ENCODE results near the gene DHX15.

DHX15 gene

DNA sequence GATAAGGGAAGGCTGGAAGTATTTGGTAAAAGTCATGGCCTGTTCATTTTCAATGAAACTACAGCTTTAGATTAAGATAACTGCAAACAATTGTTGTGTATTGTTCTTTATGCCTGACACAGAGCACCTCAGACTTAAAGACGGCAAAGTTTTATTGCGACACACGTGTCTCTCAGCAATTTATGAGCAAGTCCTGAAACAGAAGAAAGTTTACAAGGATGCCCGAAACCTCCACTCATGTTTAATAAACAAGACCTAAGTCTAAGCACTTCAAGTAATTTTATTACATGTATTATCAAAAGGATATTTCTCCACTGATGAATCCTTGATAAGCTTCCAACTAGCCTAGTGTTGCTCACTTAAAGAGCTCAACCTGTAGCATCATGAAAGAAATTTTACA, 51.0 kb downstream of the DHX15 start:
- no peak for DNase-seq
- no peak overlapping the region for H3K4me2 ChIP-seq (ENCODE audit: low read length)
- H3K23ac ChIP-seq (ENCODE audit: low read length): no peak overlapping the region
- H3K27ac ChIP-seq (ENCODE audit: low read depth, low read length): no peak overlapping the region
- H3K18ac ChIP-seq (ENCODE audit: low read length): no peak overlapping the region
- H3K56ac ChIP-seq (ENCODE audit: low read length): no peak overlapping the region
- no peak overlapping the region for H4K5ac ChIP-seq (ENCODE audit: low read length)
- H2BK120ac ChIP-seq (ENCODE audit: low read depth, low read length): no peak overlapping the region
- WGBS (ENCODE audit: extremely low coverage, insufficient coverage, low lambda C conversion rate): no CpG with 5 or more reads among the region's 4 CpGs
- no peak overlapping the region for H2AK5ac ChIP-seq (ENCODE audit: low read length)
- H3K36me3 ChIP-seq (ENCODE audit: control insufficient read depth, insufficient read depth, low read length): peaks cover 3% of the 10 kb centered on the region
- peaks cover 9% of the 10 kb centered on the region for H3K79me2 ChIP-seq (ENCODE audit: control insufficient read depth, insufficient read depth, low read length)
- H3K4me1 ChIP-seq (ENCODE audit: control insufficient read depth, low read depth, low read length): no peaks in the 10 kb centered on the region
- no peak overlapping the region for H4K8ac ChIP-seq (ENCODE audit: low read depth, low read length)
- no peak overlapping the region for H3K9ac ChIP-seq (ENCODE audit: low read length)
- no peak overlapping the region for H2BK5ac ChIP-seq (ENCODE audit: low read length)
- no peak overlapping the region for H2BK15ac ChIP-seq (replicated peaks; ENCODE audit: low read depth)
- no peak overlapping the region for H3K4me3 ChIP-seq (ENCODE audit: low read length)
- H3K4ac ChIP-seq (ENCODE audit: low read depth, low read length): no peak overlapping the region
- H3K27me3 ChIP-seq (ENCODE audit: insufficient read depth, low read length, poor library complexity): no peaks in the 10 kb centered on the region
- peaks cover 8% of the 10 kb centered on the region for H3K79me1 ChIP-seq (ENCODE audit: low read length)

DNA sequence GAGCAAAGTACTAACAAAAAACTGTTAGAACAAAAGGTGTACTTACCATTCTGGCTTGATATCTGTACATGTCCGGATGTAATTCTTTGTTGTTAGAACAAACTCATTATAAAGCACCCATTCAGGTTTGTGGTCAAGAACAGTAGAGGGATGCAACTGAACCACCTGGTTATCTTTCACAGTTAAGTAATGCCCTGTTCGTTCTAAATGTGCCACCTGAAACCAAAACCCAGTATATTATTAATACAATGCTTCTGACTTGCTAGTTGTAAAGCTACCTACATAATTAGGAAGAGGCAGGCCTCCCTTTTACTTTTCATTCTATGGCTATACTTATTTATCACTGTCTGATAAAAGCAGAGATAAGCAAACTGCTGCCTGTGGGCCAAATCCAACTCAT, 54.8 kb downstream of the DHX15 start:
- no peak overlapping the region for H2AK5ac ChIP-seq (ENCODE audit: low read length)
- no peak for DNase-seq
- peaks cover 4% of the 10 kb centered on the region for H3K79me1 ChIP-seq (ENCODE audit: low read length)
- H3K56ac ChIP-seq (ENCODE audit: low read length): no peak overlapping the region
- H3K9ac ChIP-seq (ENCODE audit: low read length): no peak overlapping the region
- H3K4ac ChIP-seq (ENCODE audit: low read depth, low read length): no peak overlapping the region
- H3K4me1 ChIP-seq (ENCODE audit: control insufficient read depth, low read depth, low read length): no peaks in the 10 kb centered on the region
- no peak overlapping the region for H3K23ac ChIP-seq (ENCODE audit: low read length)
- H4K5ac ChIP-seq (ENCODE audit: low read length): no peak overlapping the region
- H3K27ac ChIP-seq (ENCODE audit: low read depth, low read length): no peak overlapping the region
- peaks cover 1% of the 10 kb centered on the region for H3K79me2 ChIP-seq (ENCODE audit: control insufficient read depth, insufficient read depth, low read length)
- H3K27me3 ChIP-seq (ENCODE audit: insufficient read depth, low read length, poor library complexity): no peaks in the 10 kb centered on the region
- H4K8ac ChIP-seq (ENCODE audit: low read depth, low read length): no peak overlapping the region
- H3K18ac ChIP-seq (ENCODE audit: low read length): no peak overlapping the region
- H3K36me3 ChIP-seq (ENCODE audit: control insufficient read depth, insufficient read depth, low read length): peaks cover 1% of the 10 kb centered on the region
- no peak overlapping the region for H3K4me3 ChIP-seq (ENCODE audit: low read length)
- no peak overlapping the region for H2BK120ac ChIP-seq (ENCODE audit: low read depth, low read length)
- no peak overlapping the region for H3K4me2 ChIP-seq (ENCODE audit: low read length)
- H2BK5ac ChIP-seq (ENCODE audit: low read length): no peak overlapping the region
- no peak overlapping the region for H2BK15ac ChIP-seq (replicated peaks; ENCODE audit: low read depth)
- WGBS (ENCODE audit: extremely low coverage, insufficient coverage, low lambda C conversion rate): no CpG with 5 or more reads among the region's 2 CpGs

DNA sequence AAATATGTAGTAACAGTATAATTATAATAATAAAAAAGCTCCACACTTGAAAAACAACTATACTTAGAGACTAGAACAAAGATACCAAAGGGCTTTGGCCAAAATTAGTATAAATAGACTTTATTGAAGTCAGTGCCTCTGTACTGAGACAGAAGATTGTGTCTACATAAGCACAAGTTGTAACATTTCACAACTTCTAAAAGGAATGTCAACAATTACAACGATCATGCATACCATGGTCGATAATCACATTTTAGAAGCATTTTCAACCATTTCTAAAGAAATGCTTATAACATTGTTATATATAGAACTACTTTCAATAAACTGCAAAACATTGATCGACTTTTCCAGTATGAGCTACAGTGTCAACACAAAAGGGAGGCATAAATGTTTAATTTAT, 57.0 kb downstream of the DHX15 start:
- no peak overlapping the region for H2BK5ac ChIP-seq (ENCODE audit: low read length)
- no peak overlapping the region for H3K23ac ChIP-seq (ENCODE audit: low read length)
- no peak overlapping the region for H3K4me3 ChIP-seq (ENCODE audit: low read length)
- H2BK120ac ChIP-seq (ENCODE audit: low read depth, low read length): no peak overlapping the region
- peaks cover 6% of the 10 kb centered on the region for H3K79me1 ChIP-seq (ENCODE audit: low read length)
- no peak overlapping the region for H2AK5ac ChIP-seq (ENCODE audit: low read length)
- no peak overlapping the region for H3K4me2 ChIP-seq (ENCODE audit: low read length)
- H3K79me2 ChIP-seq (ENCODE audit: control insufficient read depth, insufficient read depth, low read length): peaks cover 7% of the 10 kb centered on the region
- no peak overlapping the region for H3K4ac ChIP-seq (ENCODE audit: low read depth, low read length)
- H3K56ac ChIP-seq (ENCODE audit: low read length): no peak overlapping the region
- H3K18ac ChIP-seq (ENCODE audit: low read length): no peak overlapping the region
- H3K27me3 ChIP-seq (ENCODE audit: insufficient read depth, low read length, poor library complexity): no peaks in the 10 kb centered on the region
- no peak overlapping the region for H2BK15ac ChIP-seq (replicated peaks; ENCODE audit: low read depth)
- H3K36me3 ChIP-seq (ENCODE audit: control insufficient read depth, insufficient read depth, low read length): no peaks in the 10 kb centered on the region
- no peak for DNase-seq
- no peaks in the 10 kb centered on the region for H3K4me1 ChIP-seq (ENCODE audit: control insufficient read depth, low read depth, low read length)
- H3K9ac ChIP-seq (ENCODE audit: low read length): no peak overlapping the region
- no peak overlapping the region for H4K8ac ChIP-seq (ENCODE audit: low read depth, low read length)
- no CpG with 5 or more reads among the region's 3 CpGs for WGBS (ENCODE audit: extremely low coverage, insufficient coverage, low lambda C conversion rate)
- H3K27ac ChIP-seq (ENCODE audit: low read depth, low read length): no peak overlapping the region
- no peak overlapping the region for H4K5ac ChIP-seq (ENCODE audit: low read length)

DNA sequence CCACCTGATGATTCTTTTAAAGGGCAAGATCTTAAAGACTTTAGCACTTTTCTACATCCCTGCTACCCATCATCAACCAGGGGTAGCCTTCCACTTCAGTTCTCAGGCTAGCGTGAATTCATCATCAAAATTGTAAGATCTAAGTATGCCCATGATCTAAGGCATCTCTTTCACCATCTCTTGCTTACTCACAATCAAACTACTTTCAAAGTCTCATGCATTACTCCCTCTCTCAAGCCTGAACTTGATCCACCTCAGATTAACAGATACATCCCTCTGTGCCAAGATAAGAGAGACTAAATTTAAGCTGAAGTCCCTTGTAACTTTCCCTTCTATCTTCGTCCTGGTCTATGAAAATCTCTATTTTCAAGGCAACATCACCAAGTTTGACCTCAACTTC, 62.8 kb downstream of the DHX15 start:
- DNase-seq: no peak
- Histone ChIP-seq H4K8ac (ENCODE audit: low read depth, low read length) (no peak overlapping the region), H3K27ac (ENCODE audit: low read depth, low read length) (no peak overlapping the region), H3K36me3 (ENCODE audit: control insufficient read depth, insufficient read depth, low read length) (no peaks in the 10 kb centered on the region), H3K56ac (ENCODE audit: low read length) (no peak overlapping the region), H2BK15ac (replicated peaks; ENCODE audit: low read depth) (no peak overlapping the region), H3K4me2 (ENCODE audit: low read length) (no peak overlapping the region), H3K27me3 (ENCODE audit: insufficient read depth, low read length, poor library complexity) (no peaks in the 10 kb centered on the region), H4K5ac (ENCODE audit: low read length) (no peak overlapping the region), H3K79me2 (ENCODE audit: control insufficient read depth, insufficient read depth, low read length) (peaks cover 14% of the 10 kb centered on the region), H3K79me1 (ENCODE audit: low read length) (peaks cover 11% of the 10 kb centered on the region), H3K4me1 (ENCODE audit: control insufficient read depth, low read depth, low read length) (peaks cover 4% of the 10 kb centered on the region), H3K9ac (ENCODE audit: low read length) (no peak overlapping the region), H3K18ac (ENCODE audit: low read length) (no peak overlapping the region), H2BK120ac (ENCODE audit: low read depth, low read length) (no peak overlapping the region), H3K23ac (ENCODE audit: low read length) (no peak overlapping the region), H2AK5ac (ENCODE audit: low read length) (no peak overlapping the region), H3K4ac (ENCODE audit: low read depth, low read length) (no peak overlapping the region), H3K4me3 (ENCODE audit: low read length) (no peak overlapping the region), H2BK5ac (ENCODE audit: low read length) (no peak overlapping the region)
- no CpG with 5 or more reads among the region's 2 CpGs for WGBS (ENCODE audit: extremely low coverage, insufficient coverage, low lambda C conversion rate)

DNA sequence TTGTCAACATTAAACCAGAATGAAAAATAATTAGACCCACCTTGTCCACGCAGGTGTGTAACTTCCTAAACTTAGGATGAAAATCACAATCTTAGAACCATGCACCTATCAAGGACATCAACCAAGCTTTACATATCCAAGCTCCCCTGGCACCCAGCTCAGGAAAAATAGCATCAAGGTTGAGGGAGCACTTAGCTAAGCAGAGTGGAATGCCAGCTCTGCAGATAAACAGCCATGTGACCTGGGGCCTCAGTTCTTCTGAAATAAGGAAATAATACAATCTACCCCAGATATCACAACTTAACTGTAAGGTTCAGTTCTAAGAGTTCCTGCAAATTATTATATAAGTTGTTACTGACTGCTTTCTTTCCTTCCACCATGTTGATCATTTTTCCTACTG, 64.7 kb downstream of the DHX15 start:
- H3K79me1 ChIP-seq (ENCODE audit: low read length): peaks cover 13% of the 10 kb centered on the region
- H3K4me3 ChIP-seq (ENCODE audit: low read length): no peak overlapping the region
- WGBS (ENCODE audit: extremely low coverage, insufficient coverage, low lambda C conversion rate): no CpG with 5 or more reads among the region's 1 CpG

DNA sequence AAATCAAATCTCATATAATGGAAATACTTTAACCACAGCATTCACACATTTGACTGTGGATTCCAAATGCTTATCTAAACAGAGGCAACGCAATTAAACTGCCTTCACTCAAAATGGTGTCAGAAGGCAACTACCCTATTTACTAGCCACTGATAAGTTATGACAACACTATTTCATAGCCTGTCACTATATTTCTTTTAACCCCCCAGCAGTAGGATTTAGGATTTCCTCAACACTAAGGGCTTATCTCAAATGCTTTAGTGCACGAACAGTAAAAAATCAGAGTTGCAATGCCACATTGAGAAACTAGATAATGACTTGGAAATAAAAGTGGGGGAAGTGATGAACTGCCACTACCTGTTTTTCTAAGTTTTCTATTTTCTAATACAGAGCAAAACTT, 66.7 kb downstream of the DHX15 start:
- Histone ChIP-seq H3K9ac (ENCODE audit: low read length) (no peak overlapping the region), H3K27ac (ENCODE audit: low read depth, low read length) (no peak overlapping the region), H3K18ac (ENCODE audit: low read length) (no peak overlapping the region), H3K79me2 (ENCODE audit: control insufficient read depth, insufficient read depth, low read length) (peaks cover 9% of the 10 kb centered on the region), H2BK15ac (replicated peaks; ENCODE audit: low read depth) (no peak overlapping the region), H3K56ac (ENCODE audit: low read length) (no peak overlapping the region), H3K4me1 (ENCODE audit: control insufficient read depth, low read depth, low read length) (peaks cover 8% of the 10 kb centered on the region), H3K79me1 (ENCODE audit: low read length) (peaks cover 12% of the 10 kb centered on the region), H3K4ac (ENCODE audit: low read depth, low read length) (no peak overlapping the region), H3K23ac (ENCODE audit: low read length) (no peak overlapping the region), H3K36me3 (ENCODE audit: control insufficient read depth, insufficient read depth, low read length) (peaks cover 2% of the 10 kb centered on the region), H2AK5ac (ENCODE audit: low read length) (no peak overlapping the region), H3K27me3 (ENCODE audit: insufficient read depth, low read length, poor library complexity) (no peaks in the 10 kb centered on the region), H3K4me3 (ENCODE audit: low read length) (no peak overlapping the region), H2BK120ac (ENCODE audit: low read depth, low read length) (no peak overlapping the region), H4K5ac (ENCODE audit: low read length) (no peak overlapping the region), H3K4me2 (ENCODE audit: low read length) (no peak overlapping the region), H2BK5ac (ENCODE audit: low read length) (no peak overlapping the region), H4K8ac (ENCODE audit: low read depth, low read length) (no peak overlapping the region)
- WGBS (ENCODE audit: extremely low coverage, insufficient coverage, low lambda C conversion rate): no CpG with 5 or more reads among the region's 2 CpGs
- peak; percentile 45 for DNase-seq

More for the DNA sequence above, 64.7 kb downstream of the DHX15 start:
- DNase-seq: peak; percentile 79
- Histone ChIP-seq H3K79me2 (ENCODE audit: control insufficient read depth, insufficient read depth, low read length) (peaks cover 13% of the 10 kb centered on the region), H2BK5ac (ENCODE audit: low read length) (no peak overlapping the region), H3K23ac (ENCODE audit: low read length) (no peak overlapping the region), H3K27ac (ENCODE audit: low read depth, low read length) (no peak overlapping the region), H3K27me3 (ENCODE audit: insufficient read depth, low read length, poor library complexity) (no peaks in the 10 kb centered on the region), H4K8ac (ENCODE audit: low read depth, low read length) (no peak overlapping the region), H2BK15ac (replicated peaks; ENCODE audit: low read depth) (no peak overlapping the region), H3K9ac (ENCODE audit: low read length) (no peak overlapping the region), H3K4me2 (ENCODE audit: low read length) (no peak overlapping the region), H3K4ac (ENCODE audit: low read depth, low read length) (no peak overlapping the region), H3K56ac (ENCODE audit: low read length) (no peak overlapping the region), H2BK120ac (ENCODE audit: low read depth, low read length) (no peak overlapping the region), H3K4me1 (ENCODE audit: control insufficient read depth, low read depth, low read length) (peaks cover 8% of the 10 kb centered on the region), H4K5ac (ENCODE audit: low read length) (no peak overlapping the region), H2AK5ac (ENCODE audit: low read length) (no peak overlapping the region), H3K36me3 (ENCODE audit: control insufficient read depth, insufficient read depth, low read length) (no peaks in the 10 kb centered on the region), H3K18ac (ENCODE audit: low read length) (no peak overlapping the region)

All from mesendoderm (in vitro differentiated cells).